Bone marrow (tissue), 2 donors: ENCODE measurements around the gene PAK5.

Source experiments
- DNase-seq, 2 donors: peaks; one replicate each; lab custom pipeline; 2025; lab: John Stamatoyannopoulos, UW

PAK5 gene

DNA sequence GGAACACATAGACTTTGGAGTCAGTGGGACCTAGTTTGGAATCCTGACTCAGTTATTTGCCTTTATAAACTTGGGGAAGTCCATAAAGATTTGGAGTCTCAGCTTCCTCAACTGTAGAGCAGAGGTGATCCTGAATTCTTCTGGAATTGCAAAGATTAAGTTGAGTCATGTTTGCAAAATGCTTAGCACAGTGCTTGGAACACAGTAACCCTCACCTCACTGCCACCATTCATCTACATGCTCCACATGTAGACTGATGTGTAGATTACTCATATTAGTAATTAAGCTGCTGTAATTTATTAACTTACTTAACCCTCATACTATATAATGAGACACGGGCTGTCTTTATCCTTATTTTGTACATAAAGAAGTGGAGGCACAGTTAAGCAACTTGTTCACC is 263.0 kb downstream of the PAK5 start:
- no peak for DNase-seq

- no peak for DNase-seq
Observed at GRCh38 chr20:9574776-9575175, 264.1 kb downstream of the PAK5 start.

DNA sequence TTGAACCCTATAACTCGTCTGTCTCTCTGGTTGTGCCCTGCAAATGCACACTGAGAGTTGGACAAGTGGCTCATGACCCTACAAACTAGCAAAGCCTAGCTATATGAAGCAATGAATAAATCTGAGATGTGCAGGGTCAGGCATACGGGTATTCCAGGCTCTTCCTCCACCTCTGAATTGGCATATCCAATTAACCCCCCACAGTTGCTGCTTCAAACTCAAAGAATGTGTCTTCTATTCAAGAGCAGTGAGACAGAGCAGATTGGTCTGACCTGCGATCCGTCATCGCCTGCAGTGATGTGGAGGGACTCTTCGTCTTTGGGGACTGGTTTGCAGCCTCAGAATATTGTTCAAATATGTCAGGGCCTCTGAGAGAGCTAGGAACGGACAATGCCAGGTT is 264.7 kb downstream of the PAK5 start:
- DNase-seq: no peak

- no peak for DNase-seq
Observed at GRCh38 chr20:9573335-9574151, 265.3 kb downstream of the PAK5 start.

DNA sequence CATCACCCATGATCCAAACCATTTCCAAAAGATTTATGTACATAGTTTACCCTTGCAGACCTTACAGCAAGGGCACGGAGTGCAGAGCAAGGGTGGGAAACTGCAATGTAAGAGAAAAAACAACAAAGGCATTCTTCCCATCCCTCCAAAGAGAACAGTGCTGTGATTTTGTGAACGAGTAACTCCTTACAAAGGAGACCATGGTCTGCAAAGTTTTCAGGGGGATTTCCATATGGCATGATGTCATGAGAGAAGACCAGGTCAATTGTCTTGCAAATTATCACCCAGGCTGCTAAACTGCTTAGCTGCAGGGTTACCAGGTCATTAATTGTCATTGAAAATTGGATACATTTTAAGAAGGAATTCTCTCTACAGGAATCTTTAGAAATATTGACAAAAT is 266.2 kb downstream of the PAK5 start:
- DNase-seq: no peak

- DNase-seq: no peak
Observed at GRCh38 chr20:9571783-9572182, 267.1 kb downstream of the PAK5 start.

- no peak for DNase-seq
Observed at GRCh38 chr20:9570612-9571011, 268.3 kb downstream of the PAK5 start.

DNA sequence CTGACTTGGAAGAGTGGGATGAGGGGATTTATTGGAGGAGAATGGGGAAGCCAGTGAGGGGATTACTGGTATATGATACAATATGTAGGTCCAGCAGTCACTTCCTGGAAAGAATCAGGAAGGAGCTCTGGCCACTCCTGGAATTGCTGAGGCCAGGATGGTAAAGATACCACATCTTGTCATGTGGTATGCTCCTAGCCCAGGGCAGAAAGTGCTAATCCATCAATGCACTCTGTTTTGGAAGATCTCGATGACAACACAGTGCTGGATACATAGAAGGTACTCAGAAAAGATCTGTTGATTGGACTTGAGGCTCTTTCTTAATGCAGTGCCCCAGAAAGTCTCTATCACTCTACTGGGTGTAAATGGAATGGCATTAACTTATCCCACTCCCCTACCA is 271.9 kb downstream of the PAK5 start:
- DNase-seq: no peak

DNA sequence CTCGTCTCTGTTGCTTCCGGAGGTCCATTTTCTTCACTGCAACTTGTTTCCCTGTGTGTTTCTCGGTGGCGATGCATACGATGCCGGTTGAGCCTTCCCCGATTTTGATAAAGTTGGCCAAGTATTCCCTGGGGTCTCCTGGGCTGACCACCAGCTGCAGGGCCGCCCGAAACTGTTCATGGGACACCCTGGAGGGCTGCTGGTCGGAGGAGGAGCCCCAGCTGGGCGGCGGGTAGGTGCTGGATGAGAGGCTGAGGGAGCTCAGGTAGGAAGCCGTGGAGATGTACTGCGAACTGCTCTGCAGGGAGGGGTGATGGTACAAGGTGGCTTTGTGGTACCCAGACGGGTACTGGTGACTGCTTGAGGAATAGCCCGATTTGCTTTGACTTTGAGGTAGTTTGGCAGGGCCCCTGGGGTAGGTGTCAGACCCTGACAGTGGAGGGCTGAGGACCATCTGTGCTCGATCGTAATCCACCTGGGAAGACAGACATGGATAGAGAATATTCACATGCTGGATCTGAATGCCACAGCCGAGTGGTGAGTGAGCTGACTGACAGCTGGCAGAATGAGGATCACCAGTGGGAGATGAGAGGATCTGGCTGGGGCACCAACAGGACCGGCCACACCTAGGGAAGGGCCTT is 272.8 kb downstream of the PAK5 start:
- DNase-seq: no peak

DNA sequence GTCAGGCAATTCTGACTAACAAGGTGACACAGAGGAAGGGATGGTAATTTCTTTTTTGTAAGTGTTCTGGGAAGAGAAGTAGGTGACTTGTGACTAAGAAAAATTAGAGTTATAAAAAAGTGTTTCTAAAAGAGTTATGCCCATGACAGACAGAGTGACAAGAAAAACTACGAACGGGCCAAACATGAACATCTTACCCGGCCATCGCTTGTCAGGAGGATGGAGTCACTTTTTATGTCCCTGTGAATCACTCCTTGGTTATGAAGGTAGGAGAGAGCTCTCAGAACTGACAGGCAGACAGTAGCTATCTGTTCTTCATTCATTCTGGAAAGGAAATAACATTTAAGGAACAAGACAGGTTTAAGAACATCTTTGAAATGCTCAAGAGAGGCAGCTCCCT is 281.5 kb downstream of the PAK5 start:
- DNase-seq: no peak

GRCh38 chr20:9555781-9556180 is 283.1 kb downstream of the PAK5 start:
- no peak for DNase-seq

DNA sequence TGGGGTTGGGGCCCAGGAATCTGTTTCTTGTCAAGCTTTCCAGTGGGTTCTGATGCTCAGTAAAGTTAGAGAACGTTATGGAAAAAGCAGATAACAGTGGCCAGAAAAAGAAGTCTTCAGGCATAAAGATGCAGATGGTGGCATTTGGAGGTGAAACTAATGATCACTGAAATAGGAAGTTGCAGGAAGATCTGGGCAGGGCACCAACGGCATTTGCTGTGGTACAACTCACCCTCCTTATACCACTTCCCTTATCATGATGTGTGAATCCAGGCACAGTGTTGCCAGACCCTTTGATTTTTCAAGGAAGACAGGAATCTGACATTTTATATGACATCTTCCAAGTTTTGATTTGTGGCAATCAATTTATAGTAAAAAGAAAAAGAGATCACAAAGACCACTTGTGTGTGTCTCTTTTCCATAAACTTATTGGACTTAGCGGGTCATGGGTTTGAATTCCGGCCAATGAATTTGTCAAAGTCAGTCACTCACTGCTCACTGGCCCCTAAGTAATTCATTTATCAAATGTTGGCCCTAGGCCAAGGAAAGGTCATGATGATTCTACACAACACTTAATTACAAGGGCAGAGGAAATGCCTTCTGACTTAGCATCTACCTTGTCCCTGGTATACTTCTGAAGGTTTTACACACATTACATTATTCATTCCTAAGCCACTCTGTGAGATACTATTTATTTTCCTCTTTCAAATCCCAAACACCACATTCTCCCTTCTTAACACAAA is 286.9 kb downstream of the PAK5 start:
- DNase-seq: no peak

DNA sequence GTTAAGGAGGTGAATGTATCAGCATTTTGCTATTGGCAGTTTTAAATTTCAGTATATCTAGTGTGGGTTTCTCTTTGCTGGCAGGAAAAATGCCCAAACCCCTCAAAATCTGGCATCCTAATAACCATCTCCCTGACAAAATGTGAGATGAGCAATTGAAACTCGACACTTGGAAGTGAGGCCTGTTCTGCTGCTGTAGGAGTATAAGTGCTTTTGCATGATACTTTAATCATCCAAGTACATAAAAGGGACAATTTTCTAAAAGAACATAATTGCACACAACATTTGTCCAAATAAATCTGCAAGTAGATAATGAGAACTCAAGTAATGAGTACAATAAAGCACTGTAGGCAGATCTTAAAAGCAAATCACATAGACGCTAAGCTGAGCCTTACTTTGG is 288.0 kb downstream of the PAK5 start:
- DNase-seq: no peak

- DNase-seq: no peak
Observed at GRCh38 chr20:9550283-9550682, 288.6 kb downstream of the PAK5 start.

DNA sequence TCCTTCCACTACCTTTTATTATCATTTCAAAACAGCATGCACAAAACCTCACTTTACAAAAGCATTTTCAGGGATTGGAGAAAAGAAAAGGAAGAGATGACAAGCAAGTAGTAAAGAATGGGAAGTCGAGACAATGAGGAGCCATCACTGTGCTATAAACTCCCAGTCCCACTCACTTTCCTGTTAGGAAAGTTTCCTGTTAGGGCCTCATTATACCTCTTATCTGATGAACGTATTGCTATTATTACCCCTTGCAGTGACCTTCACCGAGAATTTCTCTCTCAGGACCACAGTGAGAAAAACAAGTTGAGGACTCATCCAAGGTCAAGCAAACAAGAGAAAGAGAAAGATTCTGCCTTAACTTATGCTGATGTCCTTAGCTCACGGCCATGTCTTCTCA is 295.7 kb downstream of the PAK5 start:
- DNase-seq: no peak

- no peak for DNase-seq
Observed at GRCh38 chr20:9535449-9535848, 303.4 kb downstream of the PAK5 start.

DNA sequence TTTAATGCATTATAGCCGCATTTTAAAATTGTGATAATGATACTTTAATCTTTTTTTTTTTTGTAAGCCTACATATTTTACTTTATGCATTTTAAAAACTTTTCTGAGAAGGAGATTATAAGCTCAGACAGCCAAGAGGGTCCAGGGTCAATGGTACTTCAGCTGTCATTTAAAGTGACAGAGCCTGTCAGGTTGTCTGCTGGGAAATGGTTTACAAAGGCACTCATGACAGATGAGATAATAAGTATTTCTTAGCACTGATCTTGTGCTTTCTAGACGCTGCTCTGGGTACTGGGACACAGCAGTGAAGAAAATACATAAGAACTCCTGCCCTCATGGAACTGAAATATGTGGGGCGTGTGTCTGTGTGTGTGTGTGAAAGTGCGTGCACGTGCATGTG is 304.9 kb downstream of the PAK5 start:
- no peak for DNase-seq

DNA sequence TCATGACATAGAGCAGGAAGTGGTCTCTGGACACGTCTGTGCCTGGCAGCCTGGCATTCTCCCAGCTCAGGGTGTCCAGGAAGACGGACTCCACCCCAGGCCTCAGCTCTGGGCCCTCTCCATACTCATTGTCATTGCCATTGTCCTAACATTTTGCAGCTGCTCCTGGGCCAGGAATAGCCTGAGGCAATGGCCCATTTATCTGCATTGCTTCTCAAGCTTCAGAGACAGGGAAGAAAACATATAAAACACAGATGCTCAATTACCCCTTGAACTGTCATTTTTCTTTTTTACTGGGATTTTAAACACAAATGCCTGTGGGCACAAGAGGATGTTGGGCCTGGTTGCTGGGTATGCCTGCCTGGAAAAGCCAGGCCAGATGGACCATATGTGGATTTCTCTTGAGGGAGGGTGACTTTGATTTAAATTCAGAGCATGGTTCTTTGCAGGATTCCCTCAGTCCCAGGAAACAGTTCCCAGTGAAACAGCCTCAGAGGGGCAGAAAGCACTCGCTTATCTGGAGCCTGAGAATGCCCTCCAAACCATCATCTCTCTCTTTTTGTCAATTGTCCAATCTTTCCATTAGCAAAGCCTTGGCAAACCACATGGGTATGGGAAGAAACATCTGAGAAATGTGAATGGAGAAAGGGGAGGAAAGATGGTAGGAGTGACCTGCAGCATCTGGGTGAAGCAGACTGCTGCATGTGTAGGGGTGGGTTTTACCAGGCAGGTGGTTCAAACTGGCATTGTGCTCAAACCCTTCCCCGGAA is 306.6 kb downstream of the PAK5 start:
- DNase-seq: no peak

- no peak for DNase-seq
Observed at GRCh38 chr20:9531581-9531980, 307.3 kb downstream of the PAK5 start.

DNA sequence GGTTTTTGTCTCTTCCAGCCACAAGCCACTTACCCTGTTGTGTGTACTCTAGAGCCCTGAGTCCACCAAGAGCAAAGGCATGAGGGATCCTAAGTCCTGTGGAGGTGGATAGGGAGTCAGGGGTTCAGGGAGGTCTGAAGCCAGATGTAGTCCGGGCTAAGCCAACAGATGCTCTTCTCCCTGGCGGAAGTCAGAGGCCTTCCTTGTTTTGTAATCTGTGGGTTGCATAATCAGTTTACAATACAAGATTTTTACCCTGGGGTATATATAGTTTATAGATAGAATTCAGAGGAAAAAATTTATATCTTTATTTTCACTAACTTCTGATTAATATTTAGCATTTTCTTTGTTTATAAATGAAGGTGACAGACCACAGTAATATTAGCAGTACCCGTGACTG is 315.2 kb downstream of the PAK5 start:
- no peak for DNase-seq

DNA sequence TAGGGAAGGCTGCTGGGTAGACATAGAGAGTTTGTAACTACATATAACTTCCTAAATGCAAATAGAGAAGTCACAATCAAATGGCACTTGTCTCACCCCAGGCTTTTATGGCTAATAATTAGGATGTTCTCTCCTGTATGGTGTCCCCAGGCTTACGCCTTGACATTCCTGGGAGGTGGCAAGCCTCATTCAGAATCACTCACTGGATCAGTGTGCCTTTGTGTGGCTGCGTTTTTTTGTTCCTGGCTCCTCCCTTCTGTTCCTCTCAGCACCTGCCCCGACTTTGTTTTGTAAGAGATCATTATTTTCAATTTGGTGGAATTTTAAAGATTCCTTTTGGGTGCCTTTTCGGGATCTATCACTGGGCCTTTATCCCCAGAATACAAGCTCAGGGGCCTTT is 318.8 kb downstream of the PAK5 start:
- DNase-seq: no peak

- no peak for DNase-seq
Observed at GRCh38 chr20:9518576-9519175, 320.2 kb downstream of the PAK5 start.
